Measurements from ENCODE around the gene CEACAM6. TPM values are rescaled to one million over a fixed set of nuclear protein-coding genes. Genes with fewer than 3 reads are reported as not detected.

CEACAM6 gene
- total and polyA plus RNA-seq, 9 of the 15 experiments (the other 6 are each of a cell fraction or from before 2014, with no cell fraction given) = 0.24 TPM; not detected in 8

GRCh38 chr19:41726493-41726892 is 28.8 kb upstream of the CEACAM6 start:
- H2AFZ ChIP-seq (ENCODE audit: low read depth, low read length) = no peak overlapping the region
- no peak for DNase-seq (ENCODE audit: extremely low read depth in 1 of 4, low spot score in 3 of 4)
- no peak overlapping the region for H3K4me2 ChIP-seq (ENCODE audit: insufficient read depth, low read length)
- no peaks in the 10 kb centered on the region for H3K36me3 ChIP-seq (ENCODE audit: control insufficient read depth, insufficient read depth, low read length)
- FAIRE-seq = no peak
- no peak for TF ChIP-seq SETDB1 (IDR thresholded peaks at IDR 0.05; ENCODE audit: low read length)
- no peak for TF ChIP-seq ZNF347 (CRISPR knock-in tag; IDR thresholded peaks at IDR 0.05; ENCODE audit: low read depth)
- TF ChIP-seq USF1 (CRISPR knock-in tag; IDR thresholded peaks at IDR 0.05) = no peak
- no peak for TF ChIP-seq HINFP (tag; conservative IDR thresholded peaks at IDR 0.05; ENCODE audit: low read depth)
- no peak for TF ChIP-seq DIDO1 (tag; IDR thresholded peaks at IDR 0.05; ENCODE audit: low read depth)
- TF ChIP-seq, protein P1, sequence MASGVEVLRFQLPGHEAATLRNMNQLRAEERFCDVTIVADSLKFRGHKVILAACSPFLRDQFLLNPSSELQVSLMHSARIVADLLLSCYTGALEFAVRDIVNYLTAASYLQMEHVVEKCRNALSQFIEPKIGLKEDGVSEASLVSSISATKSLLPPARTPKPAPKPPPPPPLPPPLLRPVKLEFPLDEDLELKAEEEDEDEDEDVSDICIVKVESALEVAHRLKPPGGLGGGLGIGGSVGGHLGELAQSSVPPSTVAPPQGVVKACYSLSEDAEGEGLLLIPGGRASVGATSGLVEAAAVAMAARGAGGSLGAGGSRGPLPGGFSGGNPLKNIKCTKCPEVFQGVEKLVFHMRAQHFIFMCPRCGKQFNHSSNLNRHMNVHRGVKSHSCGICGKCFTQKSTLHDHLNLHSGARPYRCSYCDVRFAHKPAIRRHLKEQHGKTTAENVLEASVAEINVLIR (CRISPR knock-in tag; IDR thresholded peaks at IDR 0.05) = no peak
- TF ChIP-seq E2F5 (CRISPR knock-in tag; IDR thresholded peaks at IDR 0.05) = no peak
- TF ChIP-seq RBM22 (IDR thresholded peaks at IDR 0.05; ENCODE audit: low read depth, low read length, poor library complexity, severe bottlenecking) = no peak
- TF ChIP-seq ZC3H4 (CRISPR knock-in tag; IDR thresholded peaks at IDR 0.05; ENCODE audit: borderline replicate concordance) = no peak
- TF ChIP-seq ELF4 (CRISPR knock-in tag; IDR thresholded peaks at IDR 0.05) = no peak
- TF ChIP-seq PURB (CRISPR knock-in tag; IDR thresholded peaks at IDR 0.05; ENCODE audit: low read depth) = no peak
- ATAC-seq = no peak
- BruUV-seq (replicated peaks) = no TSS peak
- peaks cover 0 to 3% of the 10 kb centered on the region in 2 experiments; a peak in 2 of 5 replicates for H3K27me3 ChIP-seq (ENCODE audit: control insufficient read depth in 2 of 2, insufficient read depth in 2 of 2, low read length in 2 of 2)
- no peaks in the 10 kb centered on the region for H3K4me1 ChIP-seq (replicated peaks in 1 of 2; ENCODE audit: control insufficient read depth in 2 of 2, insufficient read depth in 2 of 2, low read length in 2 of 2)
- CTCF ChIA-PET (ENCODE audit: low intra/inter-chr PET ratio) = no interaction called here
- no peaks in the 10 kb centered on the region for H3K9me1 ChIP-seq (ENCODE audit: control insufficient read depth, insufficient read depth, low read length)
- intact Hi-C loops (cut with micrococcal nuclease) (no loop called here), in situ Hi-C loops (cut with MboI) (no loop called here)
- no peak overlapping the region for H3K27ac ChIP-seq (ENCODE audit: extremely low read depth, low read depth, low read length)
- H3K79me2 ChIP-seq (ENCODE audit: control insufficient read depth, insufficient read depth, low read length) = no peaks in the 10 kb centered on the region
- no peaks in the 10 kb centered on the region for H3K9me3 ChIP-seq (replicated peaks; ENCODE audit: control insufficient read depth, insufficient read depth, low read depth, low read length)
- H3K4me3 ChIP-seq = no peak overlapping the region
- H4K20me1 ChIP-seq (replicated peaks; ENCODE audit: control insufficient read depth, insufficient read depth, low read length) = no peaks in the 10 kb centered on the region
- POLR2A ChIA-PET = no interaction called here
- 0% methylated on average over 5 of the region's 5 CpGs for WGBS (ENCODE audit: insufficient coverage, low coverage, missing lambda C conversion rate)
- H3K9ac ChIP-seq (ENCODE audit: insufficient read depth in 1 of 2, low read depth in 2 of 2, low read length in 2 of 2) = no peak overlapping the region
